ENCODE measurements around the gene OR10H5. TPM values are rescaled to one million over a fixed set of nuclear protein-coding genes. Genes with fewer than 3 reads are reported as not detected.

Gene OR10H5
- total and polyA plus RNA-seq, 10 of the 15 experiments (the other 5 are each of a cell fraction or from before 2014, with no cell fraction given), result not detected

- TF ChIP-seq ELK1 (IDR thresholded peaks at IDR 0.05; ENCODE audit: low read depth, low read length) (no peak), KLF5 (IDR thresholded peaks at IDR 0.05; ENCODE audit: partially characterized antibody) (no peak)
Observed at GRCh38 chr19:15812060-15812722, 24.7 kb downstream of the OR10H5 start (continued).

DNA sequence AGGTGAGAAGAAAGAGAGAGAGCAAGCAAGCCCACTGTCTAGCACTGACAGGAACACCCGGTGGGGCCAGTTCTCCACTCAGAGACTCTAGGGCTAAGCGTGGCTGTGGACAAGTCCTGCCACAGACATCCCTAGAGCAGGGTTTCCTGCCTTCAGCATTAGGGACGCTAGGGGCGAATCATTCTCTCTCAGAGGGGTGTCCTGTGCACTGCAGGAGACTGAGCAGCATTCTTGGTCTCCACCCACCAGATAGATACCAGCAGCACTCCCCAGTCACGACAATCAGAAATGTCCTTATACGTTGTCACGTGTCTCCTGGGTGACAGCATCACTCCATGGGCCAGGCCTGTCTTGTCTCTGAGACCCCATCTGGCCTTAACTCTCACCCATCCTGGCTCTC is 26.5 kb downstream of the OR10H5 start:
- ChIA-PET SMC1A (ENCODE audit: uncharacterized antibody, unreplicated experiment) (no interaction called here), RAD21 (ENCODE audit: unreplicated experiment) (no interaction called here), CTCF (no interaction called here), POLR2A (no interaction called here)
- H3K9ac ChIP-seq (ENCODE audit: control insufficient read depth, insufficient read depth, low read length), result no peak overlapping the region
- H2AFZ ChIP-seq (ENCODE audit: control insufficient read depth, low read depth, low read length), result no peak overlapping the region
- no peaks in the 10 kb centered on the region for H3K36me3 ChIP-seq (ENCODE audit: control insufficient read depth in 2 of 2, insufficient read depth in 2 of 2, low read length in 1 of 2)
- no peak for TF ChIP-seq NFYB (IDR thresholded peaks at IDR 0.05; ENCODE audit: insufficient read depth, low read depth, low read length)
- no peak for TF ChIP-seq ZNF622 (IDR thresholded peaks at IDR 0.05)
- H3K27ac ChIP-seq (ENCODE audit: control insufficient read depth, insufficient read depth), result no peak overlapping the region
- no TSS peak for BruUV-seq (replicated peaks)
- H3K27me3 ChIP-seq (replicated peaks in 1 of 2; ENCODE audit: control insufficient read depth in 2 of 2, insufficient read depth in 2 of 2, low read length in 1 of 2), result no peaks in the 10 kb centered on the region; a peak in 1 of 4 replicates
- 25% methylated on average over 7 of the region's 7 CpGs for WGBS (ENCODE audit: insufficient coverage, insufficient replicate concordance, low lambda C conversion rate, missing lambda C conversion rate)
- ATAC-seq, result no peak
- no peaks in the 10 kb centered on the region for H3K9me3 ChIP-seq (replicated peaks; ENCODE audit: control insufficient read depth, insufficient read depth, low read length)
- intact Hi-C loops (cut with micrococcal nuclease; ENCODE audit: unreplicated experiment), result no loop called here
- H3K4me3 ChIP-seq, result no peak overlapping the region
- in situ Hi-C loops (cut with MboI), result no loop called here
- FAIRE-seq, result no peak
- H4K20me1 ChIP-seq (ENCODE audit: control insufficient read depth, insufficient read depth), result no peaks in the 10 kb centered on the region
- no peaks in the 10 kb centered on the region for H3K4me1 ChIP-seq (ENCODE audit: control insufficient read depth, insufficient read depth, low read length)
- DNase-seq (ENCODE audit: low read depth, low spot score), result no peak
- no peaks in the 10 kb centered on the region for H3K79me2 ChIP-seq (ENCODE audit: control insufficient read depth, insufficient read depth, low read length)
- no peak overlapping the region for H3K4me2 ChIP-seq (ENCODE audit: control insufficient read depth, insufficient read depth)

GRCh38 chr19:15815306-15815705 is 27.8 kb downstream of the OR10H5 start, which contains the start of gene OR10H1:
Gene OR10H1 (minus strand): TSS chr19:15815664. CDS start chr19:15808037, 7,627 bp downstream.
- ChIA-PET POLR2A (no interaction called here), RAD21 (ENCODE audit: unreplicated experiment) (no interaction called here), SMC1A (ENCODE audit: uncharacterized antibody, unreplicated experiment) (no interaction called here), CTCF (no interaction called here)
- BruUV-seq (replicated peaks), result no TSS peak
- Histone ChIP-seq H2AFZ (ENCODE audit: control insufficient read depth, low read depth, low read length) (no peak within 1 kb of the TSS), H3K9me3 (replicated peaks; ENCODE audit: control insufficient read depth, insufficient read depth, low read length) (no peaks in the 10 kb centered on the region), H3K4me2 (ENCODE audit: control insufficient read depth, insufficient read depth) (no peak within 1 kb of the TSS), H3K36me3 (ENCODE audit: control insufficient read depth in 2 of 2, insufficient read depth in 2 of 2, low read length in 1 of 2) (no peaks in the 10 kb centered on the region), H3K9ac (ENCODE audit: control insufficient read depth, insufficient read depth, low read length) (no peak within 1 kb of the TSS), H3K27ac (ENCODE audit: control insufficient read depth, insufficient read depth) (no peak within 1 kb of the TSS), H3K27me3 (replicated peaks in 1 of 2; ENCODE audit: control insufficient read depth in 2 of 2, insufficient read depth in 2 of 2, low read length in 1 of 2) (no peaks in the 10 kb centered on the region; a peak in 1 of 4 replicates), H3K4me3 (no peak within 1 kb of the TSS), H4K20me1 (ENCODE audit: control insufficient read depth, insufficient read depth) (no peaks in the 10 kb centered on the region), H3K4me1 (ENCODE audit: control insufficient read depth, insufficient read depth, low read length) (no peaks in the 10 kb centered on the region), H3K79me2 (ENCODE audit: control insufficient read depth, insufficient read depth, low read length) (no peaks in the 10 kb centered on the region)
- intact Hi-C loops (cut with micrococcal nuclease; ENCODE audit: unreplicated experiment) (no loop called here), in situ Hi-C loops (cut with MboI) (no loop called here)
- 33% methylated on average over 3 of the region's 5 CpGs for WGBS (ENCODE audit: insufficient coverage, insufficient replicate concordance, low lambda C conversion rate, missing lambda C conversion rate)
- no peak for TF ChIP-seq EZH2 (IDR thresholded peaks at IDR 0.05; ENCODE audit: borderline replicate concordance, control insufficient read depth, low read depth, low read length)
- no peak for TF ChIP-seq KLF5 (IDR thresholded peaks at IDR 0.05; ENCODE audit: partially characterized antibody)
- DNase-seq (ENCODE audit: low read depth, low spot score) (no peak), FAIRE-seq (no peak), ATAC-seq (no peak)
